ENCODE measurements around the gene COMP. TPM values are rescaled to one million over a fixed set of nuclear protein-coding genes. Genes with fewer than 3 reads are reported as not detected.
A peak's percentile ranks its signal among the peaks of the same experiment; 100 is the strongest.

Gene COMP
- total and polyA plus RNA-seq, 2 experiments from 2014 or later: 0.09 to 0.46 TPM

DNA sequence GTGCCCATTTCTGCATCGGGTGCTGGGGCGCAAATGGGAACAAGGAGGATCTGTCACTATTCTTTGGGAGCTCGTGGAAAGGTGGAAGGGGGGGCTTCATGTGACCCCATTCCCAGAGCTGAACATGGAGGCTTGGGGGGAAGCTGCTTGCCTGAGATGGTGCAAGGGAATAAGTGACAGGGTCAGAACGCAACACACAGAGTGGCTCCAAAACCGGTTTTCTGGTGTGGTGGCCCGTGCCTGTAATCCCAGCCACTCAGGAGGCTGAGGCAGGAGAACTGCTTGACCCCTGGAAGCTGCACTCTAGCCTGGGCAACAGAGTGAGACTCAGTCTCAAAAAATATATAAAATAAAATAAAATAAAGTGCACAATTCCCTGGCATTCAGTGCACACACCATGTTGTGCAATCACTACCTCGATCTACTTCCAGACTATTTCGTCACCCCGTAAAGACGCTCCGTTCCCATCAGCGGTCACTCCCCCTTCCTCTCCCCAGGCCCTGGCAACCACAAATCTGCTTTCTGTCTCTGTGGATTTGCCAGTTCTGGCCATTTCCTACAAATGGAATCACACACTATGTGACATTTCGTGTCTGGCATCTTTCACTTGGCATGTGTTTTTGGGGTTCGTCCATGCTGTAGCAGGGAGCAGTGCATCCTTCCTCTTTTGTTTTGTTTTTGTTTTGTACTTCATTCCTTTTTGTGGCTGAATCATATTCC, 18.2 kb upstream of the COMP start:
- Histone ChIP-seq H3K4me3 (no peak overlapping the region), H3K36me3 (no peaks in the 10 kb centered on the region), H3K9me3 (ENCODE audit: low read depth) (no peaks in the 10 kb centered on the region), H3K27me3 (peaks cover 30% of the 10 kb centered on the region), H3K27ac (no peak overlapping the region), H3K4me1 (ENCODE audit: low read depth) (no peaks in the 10 kb centered on the region)
- peak in 1 of 2 donors; percentile 94 for DNase-seq (ENCODE audit: low read depth in 1 of 2, low spot score in 1 of 2)
- TF ChIP-seq, protein P1, sequence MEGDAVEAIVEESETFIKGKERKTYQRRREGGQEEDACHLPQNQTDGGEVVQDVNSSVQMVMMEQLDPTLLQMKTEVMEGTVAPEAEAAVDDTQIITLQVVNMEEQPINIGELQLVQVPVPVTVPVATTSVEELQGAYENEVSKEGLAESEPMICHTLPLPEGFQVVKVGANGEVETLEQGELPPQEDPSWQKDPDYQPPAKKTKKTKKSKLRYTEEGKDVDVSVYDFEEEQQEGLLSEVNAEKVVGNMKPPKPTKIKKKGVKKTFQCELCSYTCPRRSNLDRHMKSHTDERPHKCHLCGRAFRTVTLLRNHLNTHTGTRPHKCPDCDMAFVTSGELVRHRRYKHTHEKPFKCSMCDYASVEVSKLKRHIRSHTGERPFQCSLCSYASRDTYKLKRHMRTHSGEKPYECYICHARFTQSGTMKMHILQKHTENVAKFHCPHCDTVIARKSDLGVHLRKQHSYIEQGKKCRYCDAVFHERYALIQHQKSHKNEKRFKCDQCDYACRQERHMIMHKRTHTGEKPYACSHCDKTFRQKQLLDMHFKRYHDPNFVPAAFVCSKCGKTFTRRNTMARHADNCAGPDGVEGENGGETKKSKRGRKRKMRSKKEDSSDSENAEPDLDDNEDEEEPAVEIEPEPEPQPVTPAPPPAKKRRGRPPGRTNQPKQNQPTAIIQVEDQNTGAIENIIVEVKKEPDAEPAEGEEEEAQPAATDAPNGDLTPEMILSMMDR (IDR thresholded peaks at IDR 0.05; ENCODE audit: low read depth, low read length): no peak

DNA sequence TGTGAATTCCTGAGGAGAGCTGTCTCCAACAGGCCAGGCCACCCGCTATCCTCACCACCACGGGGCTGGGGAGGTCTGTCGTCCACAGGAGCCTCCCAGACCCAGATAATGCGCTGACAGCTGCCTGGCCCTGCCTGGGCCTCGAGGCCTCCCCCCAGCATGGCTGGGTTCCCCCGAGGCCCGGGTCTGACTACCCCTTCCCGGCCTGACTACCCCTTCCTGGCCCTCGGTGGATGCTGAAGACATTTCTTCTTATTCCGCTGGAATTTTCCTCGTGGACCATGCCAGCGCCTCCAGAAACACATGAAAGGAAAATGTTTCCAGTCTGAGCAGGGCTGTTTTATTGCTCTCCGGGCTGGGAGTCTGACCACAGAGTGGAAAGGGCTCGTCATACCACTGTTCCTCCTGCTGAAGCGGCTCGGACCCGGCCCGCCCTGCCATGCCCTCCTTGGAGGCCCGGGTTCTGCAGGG, 16.8 kb upstream of the COMP start:
- no peak overlapping the region for H3K27ac ChIP-seq
- DNase-seq (ENCODE audit: low read depth in 1 of 2, low spot score in 1 of 2): peak in 1 of 2 donors; percentile 61

DNA sequence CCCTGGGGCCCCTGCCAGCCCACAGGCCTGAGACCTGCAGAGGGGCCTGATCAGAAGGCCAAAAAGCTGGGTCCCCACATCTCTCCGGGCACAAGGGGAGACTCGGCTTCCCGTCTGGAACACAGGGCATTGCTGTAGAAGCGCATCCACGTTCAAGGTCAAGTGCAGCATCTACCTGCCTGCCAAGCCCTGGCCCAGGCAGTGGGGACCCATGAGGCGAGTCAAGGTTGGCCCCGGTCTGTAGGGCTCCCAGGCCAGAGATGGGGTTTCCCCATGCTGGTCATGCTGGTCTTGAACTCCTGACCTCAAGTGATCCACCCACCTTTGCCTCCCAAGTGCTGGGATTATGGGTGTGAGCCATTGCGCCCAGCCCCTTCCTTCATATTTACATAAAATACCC, 13.5 kb upstream of the COMP start:
- no peak overlapping the region for H3K27ac ChIP-seq

More for the DNA sequence above, 16.8 kb upstream of the COMP start:
- Histone ChIP-seq H3K4me1 (ENCODE audit: low read depth) (no peaks in the 10 kb centered on the region), H3K9me3 (ENCODE audit: low read depth) (no peaks in the 10 kb centered on the region), H3K27me3 (peaks cover 22% of the 10 kb centered on the region), H3K36me3 (no peaks in the 10 kb centered on the region), H3K4me3 (no peak overlapping the region)
- TF ChIP-seq, protein P1 (IDR thresholded peaks at IDR 0.05; ENCODE audit: low read depth, low read length): no peak

DNA sequence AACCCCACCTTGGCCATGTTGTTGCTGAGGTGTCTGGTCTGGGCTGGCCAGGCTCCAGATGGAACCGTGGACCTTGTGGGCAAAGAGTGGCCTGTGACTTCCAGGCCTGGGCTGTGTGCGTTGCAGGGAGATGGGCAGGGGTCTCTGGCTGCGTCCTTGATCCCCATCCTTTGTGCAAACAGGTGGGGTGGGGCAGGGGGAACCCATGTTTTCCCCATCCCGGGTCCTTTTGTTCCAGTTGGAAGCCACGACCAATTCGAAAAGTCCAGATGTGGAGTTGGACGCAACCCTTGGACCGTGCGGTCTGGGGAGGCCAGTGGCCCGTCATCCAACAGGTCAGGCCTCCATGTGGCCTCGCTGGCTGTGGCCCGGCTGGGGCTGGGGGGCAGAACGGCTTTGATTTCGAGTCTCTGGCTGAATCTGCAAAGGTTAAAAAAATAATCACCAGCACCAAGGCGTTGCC, 13.1 kb upstream of the COMP start:
- TF ChIP-seq, protein P1 (IDR thresholded peaks at IDR 0.05; ENCODE audit: low read depth, low read length): no peak
- Histone ChIP-seq H3K27me3 (peaks cover 21% of the 10 kb centered on the region), H3K9me3 (ENCODE audit: low read depth) (no peaks in the 10 kb centered on the region), H3K27ac (no peak overlapping the region), H3K4me1 (ENCODE audit: low read depth) (no peaks in the 10 kb centered on the region), H3K4me3 (no peak overlapping the region), H3K36me3 (no peaks in the 10 kb centered on the region)
- no peak for DNase-seq (ENCODE audit: low read depth in 1 of 2, low spot score in 1 of 2)

More for the DNA sequence above, 13.5 kb upstream of the COMP start:
- TF ChIP-seq, protein P1 (IDR thresholded peaks at IDR 0.05; ENCODE audit: low read depth, low read length): no peak
- no peak for DNase-seq (ENCODE audit: low read depth in 1 of 2, low spot score in 1 of 2)
- Histone ChIP-seq H3K9me3 (ENCODE audit: low read depth) (no peaks in the 10 kb centered on the region), H3K4me3 (no peak overlapping the region), H3K4me1 (ENCODE audit: low read depth) (no peaks in the 10 kb centered on the region), H3K27me3 (peaks cover 23% of the 10 kb centered on the region), H3K36me3 (no peaks in the 10 kb centered on the region)

DNA sequence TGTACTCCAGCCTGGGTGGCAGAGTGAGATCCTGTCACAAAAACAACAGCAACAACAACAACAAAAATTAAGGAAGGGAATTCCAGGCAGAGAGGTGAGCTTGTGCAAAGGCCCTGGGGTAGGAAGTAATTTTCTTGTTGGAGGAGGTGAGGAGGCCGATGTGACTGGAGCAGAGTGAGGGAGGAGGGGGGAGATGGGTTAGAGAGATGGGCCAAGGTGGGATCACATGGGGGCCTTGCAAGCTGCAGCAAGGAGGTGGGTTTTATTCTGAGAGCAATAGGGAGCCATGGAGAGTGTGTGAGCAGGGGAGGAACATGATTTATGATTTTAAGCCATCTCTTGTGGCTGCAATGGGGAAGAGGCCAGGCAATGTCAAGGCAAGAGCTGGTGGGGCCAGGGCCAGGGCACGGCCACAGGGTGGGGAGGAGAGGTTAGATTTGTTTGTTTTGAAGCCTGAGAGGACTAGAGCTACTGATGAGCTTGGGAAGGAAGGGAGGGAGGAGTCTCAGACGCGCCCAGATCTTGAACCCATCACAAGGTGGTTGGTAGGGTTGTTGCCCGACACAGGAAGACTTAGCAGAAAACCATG, 12.5 kb upstream of the COMP start:
- Histone ChIP-seq H3K27me3 (peaks cover 23% of the 10 kb centered on the region), H3K9me3 (ENCODE audit: low read depth) (no peaks in the 10 kb centered on the region), H3K36me3 (no peaks in the 10 kb centered on the region), H3K4me3 (no peak overlapping the region), H3K27ac (no peak overlapping the region), H3K4me1 (ENCODE audit: low read depth) (no peaks in the 10 kb centered on the region)
- TF ChIP-seq, protein P1 (IDR thresholded peaks at IDR 0.05; ENCODE audit: low read depth, low read length): no peak
- no peak for DNase-seq (ENCODE audit: low read depth in 1 of 2, low spot score in 1 of 2)
